K562 (cell line): ENCODE results near the gene MEP1B.

Experiments used
- BHLHE40 ChIP-seq: IDR thresholded peaks from 2 replicates; pipeline ENCODE4 v1.6.1; 2011; ENCODE audit warnings: low read length, improper control_type of control experiment
- CHD2 ChIP-seq: IDR thresholded peaks from 2 replicates; pipeline ENCODE4 v1.6.1; 2011; ENCODE audit warnings: low read depth, low read length
- CREB3 ChIP-seq: fragments of 450-650 bp; conservative IDR thresholded peaks from 2 replicates; pipeline ENCODE4 v1.6.1; 2016; ENCODE audit warnings: missing genetic modification characterization, low read depth, mild to moderate bottlenecking, missing compliant biosample characterization, moderate library complexity
- HCFC1 ChIP-seq: IDR thresholded peaks from 2 replicates; pipeline ENCODE4 v1.6.1; 2012; ENCODE audit warnings: low read depth, low read length, improper control_type of control experiment
- HDAC2 ChIP-seq: fragments of 450-650 bp; IDR thresholded peaks from 2 replicates; pipeline ENCODE4 v1.6.1; 2016; ENCODE audit warnings: mild to moderate bottlenecking
- MAFK ChIP-seq: IDR thresholded peaks from 2 replicates; pipeline ENCODE4 v1.6.1; 2011; ENCODE audit warnings: low read length, improper control_type of control experiment
- MECOM ChIP-seq: fragments of 250-450 bp; sonication (Bioruptor Pico); IDR thresholded peaks from 2 replicates; pipeline ENCODE4 v1.8.0; 2022; ENCODE audit warnings: inconsistent platforms
- PCBP2 ChIP-seq: fragments of 200-400 bp; formaldehyde crosslinking; IDR thresholded peaks from 2 replicates; pipeline ENCODE4 v1.6.1; 2018; ENCODE audit warnings: low read length, low read depth, mild to moderate bottlenecking, moderate library complexity; ENCODE audit not compliant: poor library complexity, severe bottlenecking
- POLR2A ChIP-seq: fragments of 450-650 bp; conservative IDR thresholded peaks from 2 replicates; pipeline ENCODE4 v1.6.1; 2016
- POLR2AphosphoS2 ChIP-seq: IDR thresholded peaks from 2 replicates; pipeline ENCODE4 v1.6.1; 2012; ENCODE audit warnings: low read length, improper control_type of control experiment
- STAT6 ChIP-seq: sonication (generic); formaldehyde crosslinking; IDR thresholded peaks from 2 replicates; pipeline ENCODE4 v1.8.1; 2023; ENCODE audit warnings: mild to moderate bottlenecking, missing genetic modification reagents

- TF ChIP-seq MECOM (no peak), MAFK (no peak), HDAC2 (no peak), BHLHE40 (no peak), CREB3 (tag) (no peak), POLR2A (no peak), CHD2 (no peak), HCFC1 (no peak), PCBP2 (no peak), POLR2AphosphoS2 (no peak), STAT6 (CRISPR knock-in tag) (no peak)
These were observed 33.0 kb upstream of the MEP1B start for GRCh38 chr18:32156855-32157254.
